Measurements from ENCODE around the gene RNFT1. TPM values are rescaled to one million over a fixed set of nuclear protein-coding genes. Genes with fewer than 3 reads are reported as not detected.

Gene RNFT1
- total RNA-seq, 2 experiments from 2014 or later, result 19.8 to 19.9 TPM

GRCh38 chr17:59916446-59916845 is 48.1 kb downstream of the RNFT1 start:
- peaks cover 84% of the 10 kb centered on the region for H3K36me3 Mint-ChIP-seq (ENCODE audit: low read depth)
- no peak for TF ChIP-seq CTCF (IDR thresholded peaks at IDR 0.05)
- Histone ChIP-seq H3K4me3 (ENCODE audit: low read length) (no peak overlapping the region), H3K27me3 (ENCODE audit: control insufficient read depth in 1 of 2, insufficient read depth in 2 of 2, low read length in 2 of 2) (no peaks in the 10 kb centered on the region), H3K9me3 (ENCODE audit: control insufficient read depth in 1 of 2, insufficient read depth in 1 of 2, low read length in 2 of 2) (no peaks in the 10 kb centered on the region), H3K4me1 (ENCODE audit: insufficient read depth, low read length) (no peaks in the 10 kb centered on the region), H3K36me3 (ENCODE audit: insufficient read depth, low read length) (peaks cover 81% of the 10 kb centered on the region), H3K27ac (ENCODE audit: low read depth in 1 of 2, low read length in 2 of 2) (no peak overlapping the region)
- DNase-seq, result no peak
- intact Hi-C loops (cut with DNase I, micrococcal nuclease), result loop anchor here (5.0 to 10.0 kb wide), 2 partner anchors 48 to 121 kb away; partner anchors contain the start of gene RNFT1 (in 1 of the 2)
- H3K4me1 Mint-ChIP-seq (ENCODE audit: low read depth), result peaks cover 5% of the 10 kb centered on the region
- H3K27ac Mint-ChIP-seq, result no peak overlapping the region
- no peak for ATAC-seq (ENCODE audit: poor library complexity)
- H3K9me3 Mint-ChIP-seq, result no peaks in the 10 kb centered on the region
- no peak overlapping the region for H3K4me3 Mint-ChIP-seq
- no peaks in the 10 kb centered on the region for H3K27me3 Mint-ChIP-seq
- CTCF ChIA-PET, result no interaction called here
- POLR2A ChIA-PET, result no interaction called here

GRCh38 chr17:59914274-59914854 is 50.2 kb downstream of the RNFT1 start:
- no peak overlapping the region for H3K27ac ChIP-seq (ENCODE audit: low read depth in 1 of 2, low read length in 2 of 2)
- H3K27me3 ChIP-seq (ENCODE audit: control insufficient read depth in 1 of 2, insufficient read depth in 2 of 2, low read length in 2 of 2), result no peaks in the 10 kb centered on the region
- Mint-ChIP-seq H3K4me1 (ENCODE audit: low read depth) (peaks cover 5% of the 10 kb centered on the region), H3K27me3 (no peaks in the 10 kb centered on the region), H3K4me3 (no peak overlapping the region), H3K27ac (no peak overlapping the region), H3K9me3 (no peaks in the 10 kb centered on the region), H3K36me3 (ENCODE audit: low read depth) (peaks cover 78% of the 10 kb centered on the region)
- ChIA-PET POLR2A (interaction anchor here (0.6 to 1.4 kb wide), 4 partner anchors 44 to 295 kb away, joined by 3 to 5 read pairs (median 3); partner anchors contain the start of genes CLTC and RNFT1), CTCF (interaction anchor here (0.6 to 1.8 kb wide), 13 partner anchors 9 to 238 kb away, joined by 3 to 8 read pairs (median 4); no protein-coding TSS in a partner anchor)
- H3K36me3 ChIP-seq (ENCODE audit: insufficient read depth, low read length), result peaks cover 76% of the 10 kb centered on the region
- no peak overlapping the region for H3K4me3 ChIP-seq (ENCODE audit: low read length)
- peak; percentile 76 for TF ChIP-seq CTCF (IDR thresholded peaks at IDR 0.05)
- H3K9me3 ChIP-seq (ENCODE audit: control insufficient read depth in 1 of 2, insufficient read depth in 1 of 2, low read length in 2 of 2), result no peaks in the 10 kb centered on the region
- intact Hi-C loops (cut with DNase I, micrococcal nuclease), result loop anchor here in 1 of 2 experiments (10.0 kb wide), 1 partner anchor 50 kb away; the partner anchor contains the start of gene RNFT1
- DNase-seq (peak in 4 of 14 experiments; percentile 19 to 70 (median 63)), ATAC-seq (ENCODE audit: poor library complexity) (peak; percentile 77)
- H3K4me1 ChIP-seq (ENCODE audit: insufficient read depth, low read length), result no peaks in the 10 kb centered on the region

- Mint-ChIP-seq H3K9me3 (no peaks in the 10 kb centered on the region), H3K27me3 (no peaks in the 10 kb centered on the region), H3K36me3 (ENCODE audit: low read depth) (peaks cover 36% of the 10 kb centered on the region), H3K27ac (no peak overlapping the region), H3K4me1 (ENCODE audit: low read depth) (peaks cover 19% of the 10 kb centered on the region), H3K4me3 (no peak overlapping the region)
- POLR2A ChIA-PET, result interaction anchor here (0.7 kb wide), 1 partner anchor 13 kb away, joined by 3 read pairs; no protein-coding TSS in a partner anchor
- peaks cover 26% of the 10 kb centered on the region for H3K36me3 ChIP-seq (ENCODE audit: insufficient read depth, low read length)
- no peak overlapping the region for H3K27ac ChIP-seq (ENCODE audit: low read depth in 1 of 2, low read length in 2 of 2)
- CTCF ChIA-PET, result no interaction called here
- intact Hi-C loops (cut with DNase I, micrococcal nuclease), result no loop called here
- H3K9me3 ChIP-seq (ENCODE audit: control insufficient read depth in 1 of 2, insufficient read depth in 1 of 2, low read length in 2 of 2), result no peaks in the 10 kb centered on the region
- peaks cover 3% of the 10 kb centered on the region for H3K4me1 ChIP-seq (ENCODE audit: insufficient read depth, low read length)
- H3K4me3 ChIP-seq (ENCODE audit: low read length), result no peak overlapping the region
- no peak for ATAC-seq (ENCODE audit: poor library complexity)
- H3K27me3 ChIP-seq (ENCODE audit: control insufficient read depth in 1 of 2, insufficient read depth in 2 of 2, low read length in 2 of 2), result no peaks in the 10 kb centered on the region
- no peak for DNase-seq
- no peak for TF ChIP-seq CTCF (IDR thresholded peaks at IDR 0.05)
Observed at GRCh38 chr17:59907467-59907866, 57.1 kb downstream of the RNFT1 start.
